ENCODE data around the gene KIF6.
"Not testable (repeated sequence)": the region's sequence is repeated elsewhere in the genome, so short reads cannot be mapped to it uniquely, and the experiment has no call there.

KIF6 gene

GRCh38 chr6:39724787-39725631, at the start of gene KIF6:
Gene KIF6 (minus strand): TSS chr6:39725408. CDS start chr6:39725310, 98 bp downstream.
- peak; percentile 71 to 81 for DNase-seq

GRCh38 chr6:39773782-39774181, 48.6 kb upstream of the KIF6 start:
- no peak for DNase-seq

- no peak for DNase-seq
These were observed 47.5 kb upstream of the KIF6 start for GRCh38 chr6:39772559-39773273.

GRCh38 chr6:39770446-39770845, 45.2 kb upstream of the KIF6 start:
- no peak for DNase-seq

- DNase-seq: no peak
These were observed 43.8 kb upstream of the KIF6 start for GRCh38 chr6:39769012-39769411.

GRCh38 chr6:39765508-39766065, 40.4 kb upstream of the KIF6 start:
- DNase-seq: no peak

GRCh38 chr6:39760226-39760952, 35.2 kb upstream of the KIF6 start:
- DNase-seq: no peak

GRCh38 chr6:39758905-39759605, 33.8 kb upstream of the KIF6 start:
- DNase-seq: no peak

GRCh38 chr6:39756582-39756981, 31.4 kb upstream of the KIF6 start:
- no peak for DNase-seq

- DNase-seq: no peak
These were observed 30.0 kb upstream of the KIF6 start for GRCh38 chr6:39755231-39755630.

- no peak for DNase-seq
These were observed 29.4 kb upstream of the KIF6 start for GRCh38 chr6:39754514-39755115.

GRCh38 chr6:39753725-39754045, 28.5 kb upstream of the KIF6 start:
- no peak for DNase-seq

GRCh38 chr6:39752835-39753724, 27.9 kb upstream of the KIF6 start:
- DNase-seq: no peak

GRCh38 chr6:39746795-39747194, 21.6 kb upstream of the KIF6 start:
- no peak for DNase-seq

- DNase-seq: no peak
These were observed 8.5 kb upstream of the KIF6 start for GRCh38 chr6:39733704-39734103.

- no peak for DNase-seq
These were observed 6.4 kb upstream of the KIF6 start for GRCh38 chr6:39731565-39731964.

GRCh38 chr6:39729945-39730344, 4.7 kb upstream of the KIF6 start:
- DNase-seq: no peak

- DNase-seq: no peak
These were observed 407 bp upstream of the KIF6 start for GRCh38 chr6:39725632-39725997.

- not testable (repeated sequence) for DNase-seq
These were observed 1.9 kb downstream of the KIF6 start for GRCh38 chr6:39723350-39723749.

- no peak for DNase-seq
These were observed 10.4 kb downstream of the KIF6 start for GRCh38 chr6:39714802-39715201.

- no peak for DNase-seq
These were observed 17.1 kb downstream of the KIF6 start for GRCh38 chr6:39707962-39708683.

Data from SW 1271 (cell line).